ENCODE data around the gene TSTD1.
"Not testable (repeated sequence)": the region's sequence is repeated elsewhere in the genome, so short reads cannot be mapped to it uniquely, and the experiment has no call there.

TSTD1 gene

DNA sequence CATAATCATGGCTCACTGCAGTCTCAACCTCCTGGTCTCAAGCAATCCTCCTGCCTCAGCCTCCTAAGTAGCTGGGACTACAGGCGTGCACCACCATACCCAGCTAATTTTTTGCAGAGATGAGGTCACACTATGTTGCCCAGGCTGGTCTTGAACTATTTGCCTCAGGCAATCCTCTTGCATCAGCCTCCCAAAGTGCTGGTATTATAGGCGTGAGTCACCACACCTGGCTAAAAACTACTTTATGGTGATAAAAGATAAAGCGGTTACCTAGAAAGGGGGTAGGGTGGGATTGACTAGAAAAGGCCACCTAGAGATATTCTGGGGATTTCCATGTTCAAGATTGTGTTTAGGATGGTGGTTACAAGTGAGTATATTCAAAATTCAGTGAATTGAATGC lies 5.0 kb downstream of the TSTD1 start:
- DNase-seq, result no peak

- no peak for DNase-seq
Observed at GRCh38 chr1:161032409-161032808, 6.4 kb downstream of the TSTD1 start.

DNA sequence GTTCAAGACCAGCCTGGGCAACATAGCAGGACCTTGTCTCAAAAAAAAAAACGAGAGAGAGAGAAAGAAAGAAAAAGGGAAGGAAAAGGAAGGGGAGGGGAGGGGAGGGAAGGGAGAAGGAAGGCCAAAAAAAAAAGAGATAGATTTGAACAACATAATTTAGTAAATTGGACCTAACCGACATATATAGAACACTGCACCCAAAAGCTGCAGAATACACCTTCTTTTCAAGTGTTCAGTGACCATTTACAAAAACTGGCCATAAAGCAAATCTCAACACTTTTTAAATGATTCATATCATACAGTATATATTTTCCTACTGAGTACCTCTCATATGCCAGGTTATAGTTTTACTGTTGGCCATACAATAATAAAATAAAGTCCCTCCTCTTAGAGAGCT lies 6.9 kb downstream of the TSTD1 start:
- DNase-seq, result no peak

DNA sequence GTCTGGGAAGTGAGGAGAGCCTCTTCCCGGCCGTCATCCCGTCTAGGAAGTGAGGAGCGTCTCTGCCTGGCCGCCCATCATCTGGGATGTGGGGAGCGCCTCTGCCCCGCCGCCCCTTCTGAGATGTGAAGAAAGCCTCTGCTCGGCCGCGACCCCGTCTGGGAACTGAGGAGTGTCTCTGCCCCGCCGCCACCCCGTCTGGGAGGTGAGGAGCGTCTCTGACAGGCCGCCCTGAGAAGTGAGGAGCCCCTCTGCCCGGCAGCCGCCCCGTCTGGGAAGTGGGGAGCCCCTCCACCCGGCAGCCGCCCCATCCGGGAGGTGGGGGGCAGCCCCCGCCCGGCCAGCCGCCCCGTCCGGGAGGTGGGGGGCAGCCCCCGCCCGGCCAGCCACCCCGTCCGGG lies 9.3 kb downstream of the TSTD1 start:
- DNase-seq, result not testable (repeated sequence)

GRCh38 chr1:161026954-161027353 lies 11.8 kb downstream of the TSTD1 start:
- not testable (repeated sequence) for DNase-seq

GRCh38 chr1:161022432-161022831 lies 16.3 kb downstream of the TSTD1 start:
- not testable (repeated sequence) for DNase-seq

- DNase-seq, result no peak
Observed at GRCh38 chr1:161021970-161022353, 16.8 kb downstream of the TSTD1 start.

GRCh38 chr1:161021165-161021969 lies 17.4 kb downstream of the TSTD1 start:
- peak; percentile 78 for DNase-seq

DNA sequence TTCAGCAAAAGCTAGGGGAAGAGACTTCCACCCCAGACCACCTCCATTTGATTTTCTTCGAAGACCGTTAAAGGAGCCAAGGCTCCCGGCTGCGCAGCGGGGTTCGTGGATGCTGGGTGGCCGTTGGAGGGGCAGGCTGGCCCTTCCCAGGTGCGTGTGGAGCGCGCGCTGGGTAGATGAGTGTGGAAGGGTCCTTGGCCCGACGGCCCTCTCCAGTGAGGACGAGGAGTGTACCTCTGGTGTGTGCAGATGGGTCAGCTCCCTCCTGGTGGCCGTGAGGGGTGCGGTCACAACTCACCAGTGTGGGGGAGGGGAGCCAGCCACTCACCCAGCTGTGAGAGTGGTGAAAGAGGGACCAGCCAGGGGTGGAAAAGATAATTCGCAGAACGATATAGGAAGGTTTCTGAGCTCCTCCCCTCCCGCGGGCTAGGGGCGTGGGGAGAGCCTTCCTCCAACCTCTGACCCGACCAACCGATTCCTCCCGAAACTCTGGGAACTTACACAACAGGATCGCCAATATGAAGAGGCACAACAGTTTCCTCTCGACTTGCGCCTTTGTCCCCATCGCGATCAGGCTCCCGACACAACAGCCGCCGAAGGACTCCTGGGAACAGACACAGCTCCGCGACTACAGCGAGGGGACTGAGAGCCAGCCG lies 18.1 kb downstream of the TSTD1 start, which contains the start of gene F11R:
F11R (minus strand) TSS at position 644 of the 656 bp plus-strand sequence; CDS start at position 565, 79 bp downstream.
- DNase-seq, result peak; percentile 42

- peak; percentile 13 for DNase-seq
Observed at GRCh38 chr1:161019751-161020495, 18.8 kb downstream of the TSTD1 start.

- not testable (repeated sequence) for DNase-seq
Observed at GRCh38 chr1:161019111-161019660, 19.6 kb downstream of the TSTD1 start.

DNA sequence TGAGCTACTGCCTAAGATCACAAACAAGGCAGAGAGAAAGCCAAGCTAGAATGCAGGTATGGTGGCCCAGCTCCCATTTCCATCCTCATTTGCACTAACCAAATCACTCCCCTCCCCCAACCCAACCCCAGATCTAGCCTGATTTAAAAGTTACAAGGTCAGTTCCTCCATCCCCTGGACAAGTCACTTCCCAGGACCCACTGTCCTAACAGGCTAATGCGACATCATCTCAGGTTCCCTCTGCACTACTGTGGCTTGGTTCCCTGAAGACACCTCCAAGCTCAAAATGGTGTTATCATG lies 20.2 kb downstream of the TSTD1 start:
- DNase-seq, result no peak

- DNase-seq, result no peak
Observed at GRCh38 chr1:161017756-161018630, 20.8 kb downstream of the TSTD1 start.

DNA sequence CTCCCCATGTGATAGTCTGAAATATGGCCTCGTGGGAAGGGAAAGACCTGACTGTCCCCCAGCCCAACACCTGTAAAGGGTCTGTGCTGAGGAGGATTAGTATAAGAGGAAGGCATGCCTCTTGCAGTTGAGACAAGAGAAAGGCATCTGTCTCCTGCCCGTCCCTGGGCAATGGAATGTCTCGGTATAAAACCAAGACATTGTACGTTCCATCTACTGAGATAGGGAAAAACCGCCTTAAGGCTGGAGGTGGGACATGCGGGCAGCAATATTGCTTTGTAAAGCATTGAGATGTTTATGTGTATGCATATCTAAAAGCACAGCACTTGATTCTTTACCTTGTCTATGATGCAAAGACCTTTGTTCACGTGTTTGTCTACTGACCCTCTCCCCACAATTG lies 21.6 kb downstream of the TSTD1 start:
- DNase-seq, result not testable (repeated sequence)

DNA sequence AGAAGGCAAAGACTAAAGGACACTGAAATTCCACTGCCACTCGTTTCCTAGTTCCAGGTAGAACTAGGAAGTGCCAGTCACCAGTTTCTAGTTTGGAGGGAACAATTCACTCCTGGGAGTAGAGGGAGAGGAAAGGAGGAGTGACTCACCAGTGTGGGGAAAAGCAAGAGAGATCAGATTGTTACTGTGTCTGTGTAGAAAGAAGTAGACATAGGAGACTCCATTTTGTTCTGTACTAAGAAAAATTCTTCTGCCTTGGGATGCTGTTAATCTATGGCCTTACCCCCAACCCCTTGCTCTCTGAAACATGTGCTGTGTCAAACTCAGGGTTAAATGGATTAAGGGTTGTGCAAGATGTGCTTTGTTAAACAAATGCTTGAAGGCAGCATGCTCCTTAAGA lies 22.1 kb downstream of the TSTD1 start:
- DNase-seq, result not testable (repeated sequence)

- peak; percentile 87 for DNase-seq
Observed at GRCh38 chr1:161013488-161014230, 25.1 kb downstream of the TSTD1 start.

- peak; percentile 42 for DNase-seq
Observed at GRCh38 chr1:161013131-161013487, 25.7 kb downstream of the TSTD1 start.

GRCh38 chr1:161012420-161012819 lies 26.3 kb downstream of the TSTD1 start:
- no peak for DNase-seq

DNA sequence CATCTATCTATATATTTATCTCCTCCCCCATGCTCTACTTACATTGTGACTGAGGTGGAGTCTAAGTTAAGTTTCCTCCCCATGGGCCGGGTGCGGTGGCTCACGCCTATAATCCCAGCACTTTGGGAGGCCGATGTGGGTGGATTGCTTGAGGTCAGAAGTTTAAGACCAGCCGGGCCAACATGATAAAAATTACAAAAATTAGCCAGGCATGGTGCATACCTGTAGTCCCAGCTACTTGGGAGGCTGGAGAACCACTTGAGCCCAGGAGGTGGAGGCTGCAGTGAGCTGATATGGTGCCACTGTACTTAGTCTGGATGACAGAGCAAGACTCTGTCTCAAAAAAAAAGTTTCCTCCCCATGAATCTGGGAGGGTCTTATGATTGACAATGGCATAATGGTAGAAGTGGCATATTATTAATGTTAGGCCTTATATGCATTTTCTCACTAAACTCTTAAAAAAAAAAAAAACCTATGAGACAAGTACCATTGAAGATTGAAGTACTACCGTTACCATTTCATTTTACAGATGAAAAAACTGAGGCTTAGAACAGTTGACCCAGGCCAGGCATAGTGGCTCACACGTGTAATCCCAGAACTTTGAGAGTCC lies 29.1 kb downstream of the TSTD1 start:
- no peak for DNase-seq

GRCh38 chr1:161008869-161009510 lies 29.8 kb downstream of the TSTD1 start:
- no peak for DNase-seq

DNA sequence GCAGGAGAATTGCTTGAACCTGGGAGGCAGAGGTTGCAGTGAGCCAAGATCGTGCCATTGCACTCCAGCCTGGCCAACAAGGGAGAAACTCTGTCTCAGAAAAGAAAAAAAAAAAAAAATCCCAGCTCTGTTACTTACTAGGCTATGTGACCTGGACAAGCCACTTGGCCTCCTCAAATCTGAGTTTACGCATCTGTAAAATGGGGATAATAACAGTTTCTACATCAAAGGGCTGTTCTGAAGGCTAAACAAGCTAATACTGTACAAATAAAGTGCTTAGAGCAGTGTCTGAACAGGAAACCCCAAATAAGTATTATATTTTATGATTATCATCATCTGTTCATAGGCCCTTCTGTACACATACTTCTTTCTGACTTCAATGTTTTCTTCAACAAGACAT lies 31.4 kb downstream of the TSTD1 start:
- no peak for DNase-seq

Data from GDM1 (cell line).